ENCODE results near the gene HOTAIR.
A peak's percentile ranks its signal among the peaks of the same experiment; 100 is the strongest.

Gene HOTAIR

DNA sequence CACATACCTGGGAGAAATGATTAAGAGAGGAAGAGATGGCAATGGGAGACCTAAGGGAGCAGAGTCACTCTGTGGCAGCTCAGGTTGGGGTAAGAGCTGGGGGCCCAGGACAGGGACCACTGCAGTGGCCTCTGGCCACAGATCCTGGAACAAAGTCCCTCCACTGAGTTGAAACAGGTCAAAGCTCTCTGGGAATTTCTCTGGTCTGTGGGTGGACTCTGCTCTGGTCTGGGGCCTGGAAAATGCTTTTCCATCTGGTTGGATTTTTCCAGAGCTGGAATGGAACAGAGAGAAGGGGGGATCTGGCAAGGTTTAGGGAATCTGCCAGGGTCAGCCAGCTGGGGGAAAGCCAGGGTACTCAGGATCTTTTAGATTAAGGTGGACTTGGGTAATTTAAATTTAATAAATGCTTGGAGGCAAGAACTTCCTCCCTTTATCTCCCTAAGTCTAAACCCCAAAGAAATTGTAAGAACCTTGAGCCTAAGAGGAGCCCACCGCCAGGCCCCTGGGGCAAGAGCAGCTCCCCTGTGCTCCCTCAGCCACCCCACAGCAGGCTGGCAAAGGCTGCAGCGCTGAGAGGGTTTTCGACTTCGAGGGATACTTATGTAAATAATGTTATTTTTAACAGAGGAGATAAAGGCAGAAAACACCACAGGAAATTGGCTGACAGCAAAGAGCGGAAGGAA is 13.9 kb upstream of the HOTAIR start:
- DNase-seq (ENCODE audit: low read depth in 4 of 4, low spot score in 1 of 4): no peak

DNA sequence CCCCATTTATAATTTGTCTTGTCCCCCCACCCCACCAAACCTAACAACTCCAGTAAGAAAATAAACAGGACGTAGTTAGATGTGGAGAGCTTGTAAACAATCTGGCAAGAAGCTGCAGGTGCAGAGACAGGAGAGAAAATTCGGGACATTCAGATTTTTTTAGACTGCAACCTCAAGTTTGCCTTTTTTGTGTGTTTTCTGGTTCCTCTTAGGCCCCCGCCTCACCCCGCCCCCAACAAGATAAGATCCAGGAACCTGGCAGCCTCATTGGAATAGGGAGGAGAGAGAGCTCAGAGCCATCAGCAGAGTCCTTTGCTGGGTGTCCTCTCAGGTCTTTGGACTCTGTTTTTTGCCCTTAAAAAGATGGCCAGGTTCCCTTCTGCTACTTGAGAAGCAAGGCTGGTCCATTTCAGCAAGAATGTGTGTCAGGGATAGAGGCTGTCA is 13.1 kb upstream of the HOTAIR start:
- DNase-seq (ENCODE audit: low read depth in 4 of 4, low spot score in 1 of 4): no peak

DNA sequence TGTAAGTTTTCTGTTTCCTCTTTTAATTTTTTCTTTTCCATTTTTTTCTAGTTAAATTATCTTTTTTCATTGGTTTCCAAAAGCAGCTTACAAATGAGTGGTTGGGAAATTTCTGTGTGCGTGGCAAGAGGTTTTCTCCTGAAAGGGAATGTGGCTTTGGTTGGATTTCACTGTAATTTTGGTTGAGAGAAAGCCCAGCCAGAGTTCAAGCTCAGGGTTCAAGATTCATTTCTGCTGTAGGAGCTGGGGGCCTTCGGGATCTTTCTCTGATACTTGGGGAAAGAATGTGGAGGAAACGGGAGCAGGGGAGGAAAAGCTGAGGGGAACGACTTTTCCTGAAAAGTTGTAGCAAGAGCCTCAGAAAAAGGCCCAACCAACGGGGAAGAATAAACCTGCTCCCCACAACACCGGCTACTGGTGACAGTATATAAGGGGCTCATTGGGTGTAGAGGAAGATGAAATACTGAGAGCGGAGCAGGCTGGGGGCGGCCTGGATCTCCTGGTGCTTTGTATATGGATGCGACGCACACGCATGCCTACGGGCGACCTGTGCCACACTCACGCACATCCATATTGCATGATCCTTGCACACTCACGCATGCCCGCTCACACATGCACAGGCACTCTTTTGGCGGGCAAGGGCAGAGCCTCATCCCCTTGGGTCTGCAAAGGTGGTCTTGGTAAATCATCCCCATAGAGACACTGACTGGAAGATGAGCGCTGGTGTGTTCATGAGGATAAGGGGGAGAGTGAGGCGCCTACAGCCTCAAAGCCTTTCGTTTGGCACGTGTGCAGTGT is 12.1 kb upstream of the HOTAIR start:
- DNase-seq (ENCODE audit: low read depth in 4 of 4, low spot score in 1 of 4): no peak

DNA sequence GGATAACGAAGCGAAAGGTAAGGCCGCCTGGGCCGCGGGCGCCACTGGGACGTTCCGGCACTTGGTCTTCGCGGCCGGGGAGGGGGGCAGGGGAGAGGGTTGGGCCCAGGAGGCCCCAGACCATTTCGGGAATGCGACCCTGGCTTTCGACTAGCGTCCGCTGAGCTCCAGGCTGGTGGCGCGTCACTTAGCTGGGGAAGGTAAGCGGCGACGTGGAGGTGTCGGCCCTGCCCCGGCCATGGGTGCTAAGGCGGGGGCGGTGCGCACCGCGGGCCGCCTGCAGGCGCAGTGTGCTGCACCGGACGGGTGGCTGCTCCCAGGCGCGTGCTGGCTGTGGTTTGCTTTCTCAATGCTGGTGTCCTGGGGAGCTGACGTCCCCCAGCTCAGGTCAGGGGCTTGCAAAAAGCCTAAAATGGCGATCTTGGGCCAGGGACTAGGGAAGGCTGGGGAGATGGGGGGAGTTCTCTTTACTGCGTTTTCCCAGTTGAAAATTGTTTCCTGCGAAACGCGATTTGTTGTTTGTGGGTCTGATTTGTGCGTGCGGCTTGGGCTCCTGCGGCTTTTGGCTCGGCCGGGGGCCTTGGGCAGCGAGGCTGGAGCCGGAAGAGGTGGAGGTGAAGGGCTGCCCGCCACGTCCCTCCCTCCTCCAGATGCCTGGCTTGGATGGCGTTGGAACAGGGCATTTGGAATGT is 11.4 kb upstream of the HOTAIR start:
- DNase-seq (ENCODE audit: low read depth in 4 of 4, low spot score in 1 of 4): no peak

DNA sequence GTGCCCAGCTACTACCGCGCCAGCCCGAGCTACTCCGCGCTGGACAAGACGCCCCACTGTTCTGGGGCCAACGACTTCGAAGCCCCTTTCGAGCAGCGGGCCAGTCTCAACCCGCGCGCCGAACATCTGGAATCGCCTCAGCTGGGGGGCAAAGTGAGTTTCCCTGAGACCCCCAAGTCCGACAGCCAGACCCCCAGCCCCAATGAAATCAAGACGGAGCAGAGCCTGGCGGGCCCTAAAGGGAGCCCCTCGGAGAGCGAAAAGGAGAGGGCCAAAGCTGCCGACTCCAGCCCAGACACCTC is 10.9 kb upstream of the HOTAIR start:
- no peak for DNase-seq (ENCODE audit: low read depth in 4 of 4, low spot score in 1 of 4)

DNA sequence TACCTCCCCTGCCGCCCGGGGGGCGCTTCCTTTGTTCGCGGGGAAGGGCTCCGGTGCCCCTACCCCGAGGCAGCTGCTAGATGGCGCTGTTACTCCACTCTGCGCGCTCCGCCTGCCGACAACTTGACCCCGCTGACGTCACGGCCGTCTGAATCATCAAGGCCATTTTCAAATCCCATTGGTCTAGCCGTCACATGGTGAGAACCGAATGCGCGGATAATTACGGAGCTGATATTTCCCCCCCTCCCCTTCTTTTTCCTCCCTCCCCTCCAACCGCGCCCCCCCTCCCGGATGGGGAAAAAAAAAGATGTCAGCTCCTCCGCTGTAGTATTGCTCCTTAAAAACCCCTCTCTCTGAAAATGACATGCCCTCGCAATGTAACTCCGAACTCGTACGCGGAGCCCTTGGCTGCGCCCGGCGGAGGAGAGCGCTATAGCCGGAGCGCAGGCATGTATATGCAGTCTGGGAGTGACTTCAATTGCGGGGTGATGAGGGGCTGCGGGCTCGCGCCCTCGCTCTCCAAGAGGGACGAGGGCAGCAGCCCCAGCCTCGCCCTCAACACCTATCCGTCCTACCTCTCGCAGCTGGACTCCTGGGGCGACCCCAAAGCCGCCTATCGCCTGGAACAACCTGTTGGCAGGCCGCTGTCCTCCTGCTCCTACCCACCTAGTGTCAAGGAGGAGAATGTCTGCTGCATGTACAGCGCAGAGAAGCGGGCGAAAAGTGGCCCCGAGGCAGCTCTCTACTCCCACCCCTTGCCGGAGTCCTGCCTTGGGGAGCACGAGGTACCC is 10.3 kb upstream of the HOTAIR start, which contains the start of gene HOXC10:
HOXC10 (plus strand) TSS at position 246 of the 791 bp plus-strand sequence; CDS start at position 360, 114 bp downstream.
- peak; percentile 51 to 85 (median 68) for DNase-seq (ENCODE audit: low read depth in 4 of 4, low spot score in 1 of 4)

DNA sequence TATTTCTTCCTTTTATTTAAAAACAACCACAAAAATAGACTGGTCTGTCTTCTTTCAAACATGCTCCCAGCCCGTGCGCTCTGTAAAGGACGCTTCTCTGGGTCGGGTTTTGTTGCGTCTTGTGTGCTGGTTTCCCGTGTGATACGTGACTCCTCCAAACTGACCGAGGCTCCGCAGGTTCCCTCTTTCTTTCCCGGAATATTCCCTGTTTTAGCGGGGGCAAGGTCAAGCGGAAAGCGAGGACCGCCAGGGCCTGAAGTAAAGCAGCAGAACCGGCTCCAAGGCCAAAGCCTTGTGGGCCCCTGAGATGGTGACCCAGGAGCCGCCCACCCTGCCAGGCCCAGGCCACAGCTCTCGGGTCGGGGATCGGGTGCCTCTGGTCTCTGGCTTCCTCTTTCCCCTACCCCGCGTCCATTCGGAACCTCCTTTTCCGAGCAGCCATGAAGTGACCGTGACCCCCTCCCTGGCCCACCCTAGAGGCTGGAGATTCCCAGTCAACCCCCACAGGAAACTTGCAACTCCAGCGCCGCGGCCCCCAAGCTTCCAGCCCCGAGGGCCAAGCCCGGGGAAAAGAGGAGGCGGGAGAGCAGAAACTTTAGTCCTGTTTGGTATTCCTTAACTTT is 9.3 kb upstream of the HOTAIR start:
- no peak for DNase-seq (ENCODE audit: low read depth in 4 of 4, low spot score in 1 of 4)

DNA sequence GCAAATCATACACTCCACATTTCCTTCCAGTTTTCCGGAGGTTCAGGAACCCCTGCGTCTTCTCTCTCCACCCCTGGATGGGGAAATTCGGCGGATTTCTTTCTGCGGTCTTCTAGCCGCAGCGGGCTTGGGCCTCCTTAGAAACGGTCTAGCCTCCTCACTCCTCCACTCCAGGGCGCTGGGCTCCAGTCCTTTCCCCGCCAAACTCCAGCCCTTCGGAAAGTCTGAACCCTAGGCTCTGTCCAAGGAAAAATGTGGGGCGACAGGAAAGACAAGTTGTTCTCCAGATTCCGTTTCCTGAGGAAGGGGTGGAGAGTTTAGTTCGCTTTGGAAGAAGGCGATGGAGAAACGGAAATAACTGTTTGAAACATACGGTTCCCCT is 8.8 kb upstream of the HOTAIR start:
- no peak for DNase-seq (ENCODE audit: low read depth in 4 of 4, low spot score in 1 of 4)

DNA sequence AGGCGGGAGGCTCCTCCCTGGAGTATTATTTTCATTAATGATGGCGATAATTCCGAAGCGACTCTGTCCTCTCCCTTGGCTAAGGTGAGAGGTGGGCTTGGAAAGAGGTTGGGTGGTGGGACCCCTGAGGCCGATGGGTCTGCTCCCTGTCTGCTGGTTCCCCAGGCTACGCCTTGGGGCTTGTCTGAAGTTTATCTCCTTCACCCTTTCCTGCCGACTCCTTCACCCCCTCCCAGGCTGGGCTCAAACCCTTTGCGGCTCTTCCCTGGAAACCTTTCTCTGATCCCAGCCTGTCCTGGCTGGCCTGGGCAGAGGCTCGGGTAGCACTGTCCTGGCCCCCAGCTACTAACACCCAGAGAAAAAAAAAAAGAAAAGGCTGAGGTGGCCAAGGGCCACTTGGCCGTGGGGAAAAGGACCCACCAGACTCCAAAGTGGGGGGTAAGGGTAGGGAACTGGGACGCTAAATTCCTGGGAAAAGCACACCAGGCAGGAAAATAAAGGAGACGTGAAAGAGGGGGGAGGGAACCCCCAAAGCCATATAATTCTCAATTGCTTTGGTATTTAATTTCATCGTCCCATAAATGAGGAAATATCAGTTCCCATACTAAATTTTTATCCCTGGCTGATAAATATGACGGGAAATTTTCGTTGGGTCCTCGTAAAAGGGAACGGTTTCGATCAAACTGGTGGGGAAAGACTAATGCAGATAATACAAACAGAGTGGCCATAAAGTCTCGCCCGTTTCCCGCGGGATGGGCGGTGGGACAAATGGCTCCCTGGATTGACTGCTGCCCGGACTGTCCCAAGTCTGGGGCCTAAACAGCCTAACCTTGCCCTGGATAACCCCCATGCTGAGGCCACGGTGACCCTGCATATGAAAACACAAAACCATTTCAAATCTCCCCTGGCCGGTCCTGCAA is 8.2 kb upstream of the HOTAIR start:
- DNase-seq (ENCODE audit: low read depth in 4 of 4, low spot score in 1 of 4): no peak

DNA sequence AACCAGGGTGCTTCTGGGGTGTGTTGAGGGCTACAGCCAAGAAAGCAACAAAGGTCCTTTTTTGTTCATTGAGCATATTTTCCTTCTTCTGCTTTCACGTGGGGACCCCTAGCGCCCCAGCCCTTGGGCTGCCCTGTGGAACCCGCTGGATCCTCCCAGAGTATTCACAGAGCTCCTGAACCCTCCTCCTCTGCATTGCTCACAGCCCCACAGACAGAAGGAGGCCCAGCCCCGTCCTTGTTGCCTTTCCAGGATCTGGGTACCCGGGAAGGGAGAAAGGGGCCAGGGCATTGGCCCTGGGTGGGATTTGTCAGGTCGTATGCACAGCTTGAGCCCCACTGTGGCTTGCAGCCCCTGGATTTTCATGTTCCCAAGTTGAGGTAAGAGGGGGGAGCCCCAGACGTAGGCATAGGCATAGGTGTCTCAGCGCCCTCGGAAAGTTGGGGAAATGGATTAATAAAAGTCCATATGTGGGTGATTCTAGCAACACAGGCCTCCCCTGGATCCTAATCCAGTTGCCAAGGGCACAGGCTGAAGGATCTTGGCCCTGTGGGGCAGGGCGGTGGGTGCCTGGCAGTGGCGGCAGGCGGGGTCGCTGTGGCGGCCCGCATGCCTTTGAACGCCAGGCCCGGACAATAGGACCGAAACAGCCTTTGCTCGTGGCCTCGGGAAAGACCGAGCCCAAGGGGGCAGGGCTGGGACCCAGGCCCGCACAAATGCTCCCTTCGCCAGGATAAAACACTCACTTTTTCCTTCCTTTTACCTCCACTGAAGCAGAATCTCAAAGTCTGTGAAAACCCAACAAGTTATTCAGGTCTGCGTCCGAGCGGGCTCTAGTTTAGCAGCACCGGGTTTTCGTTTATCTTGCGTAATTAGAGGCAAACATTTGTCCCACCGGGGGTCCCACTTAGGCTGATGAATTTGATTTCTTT is 7.1 kb upstream of the HOTAIR start:
- DNase-seq (ENCODE audit: low read depth in 4 of 4, low spot score in 1 of 4): no peak

DNA sequence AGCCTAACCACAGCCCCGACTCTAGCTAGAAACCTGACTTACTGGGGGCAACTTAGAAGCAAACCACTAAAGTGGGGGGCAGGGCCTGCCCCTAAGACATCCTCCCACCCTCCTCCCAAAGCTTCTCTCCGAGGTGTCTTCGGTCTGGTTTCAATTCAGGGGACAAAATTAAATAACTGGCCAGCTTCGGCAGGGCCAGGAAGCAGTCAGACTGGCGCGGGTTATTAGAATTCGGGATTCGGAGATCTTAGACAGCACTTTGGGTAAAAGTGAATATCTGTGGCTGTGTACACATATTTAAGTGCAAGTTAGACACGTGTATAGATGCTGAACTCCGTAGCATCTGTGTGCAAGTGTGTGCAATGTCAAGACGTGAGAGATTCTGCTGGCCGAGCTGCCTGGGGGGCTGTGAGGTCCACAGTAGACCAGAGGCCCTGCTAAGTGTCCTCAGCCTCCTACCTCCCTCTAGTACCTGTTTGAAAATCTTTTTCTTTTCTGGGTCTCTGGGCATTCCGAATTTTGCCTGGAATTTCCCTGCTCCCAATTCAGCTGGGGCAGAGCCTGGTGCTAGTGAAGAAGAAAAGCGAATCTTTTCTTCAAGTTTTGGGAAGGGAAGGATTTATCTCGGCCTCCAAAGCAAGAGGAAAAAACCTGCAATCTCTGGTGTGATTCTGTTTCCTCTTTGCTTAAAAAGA is 6.2 kb upstream of the HOTAIR start:
- no peak for DNase-seq (ENCODE audit: low read depth in 4 of 4, low spot score in 1 of 4)

DNA sequence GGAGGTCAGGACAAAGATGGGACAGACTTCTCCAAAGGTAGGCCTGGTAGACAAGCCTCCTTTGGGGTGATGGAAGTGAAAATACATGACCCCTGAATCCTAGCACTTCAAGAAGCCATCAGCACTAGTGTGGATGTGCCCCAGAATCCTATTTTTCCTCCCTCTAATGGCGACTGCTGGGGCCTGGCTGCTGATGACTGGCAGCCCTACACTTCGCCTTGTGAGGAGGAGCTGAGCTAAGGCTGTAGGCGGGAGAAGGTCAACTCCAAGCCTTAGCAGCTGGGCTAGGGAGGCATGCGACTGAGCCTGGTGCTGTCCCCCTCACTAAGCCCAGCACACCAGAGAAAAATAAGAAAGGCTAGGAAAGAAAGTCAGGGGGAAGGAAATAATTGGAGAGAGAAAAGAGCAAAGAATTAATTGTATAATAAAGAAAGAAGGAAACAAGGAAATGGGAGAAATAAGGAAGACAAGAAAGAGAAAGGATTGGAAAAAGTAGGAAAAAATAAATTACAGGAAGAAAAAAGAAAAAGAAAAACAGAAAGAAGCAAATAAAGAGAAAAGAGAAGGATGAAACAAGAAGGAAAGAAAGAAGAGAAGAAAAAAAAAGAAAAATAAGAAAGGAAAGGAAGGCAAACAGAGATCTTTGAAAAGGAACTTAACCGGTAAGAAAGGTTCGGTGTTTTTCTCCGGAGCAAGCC is 5.5 kb upstream of the HOTAIR start:
- no peak for DNase-seq (ENCODE audit: low read depth in 4 of 4, low spot score in 1 of 4)

DNA sequence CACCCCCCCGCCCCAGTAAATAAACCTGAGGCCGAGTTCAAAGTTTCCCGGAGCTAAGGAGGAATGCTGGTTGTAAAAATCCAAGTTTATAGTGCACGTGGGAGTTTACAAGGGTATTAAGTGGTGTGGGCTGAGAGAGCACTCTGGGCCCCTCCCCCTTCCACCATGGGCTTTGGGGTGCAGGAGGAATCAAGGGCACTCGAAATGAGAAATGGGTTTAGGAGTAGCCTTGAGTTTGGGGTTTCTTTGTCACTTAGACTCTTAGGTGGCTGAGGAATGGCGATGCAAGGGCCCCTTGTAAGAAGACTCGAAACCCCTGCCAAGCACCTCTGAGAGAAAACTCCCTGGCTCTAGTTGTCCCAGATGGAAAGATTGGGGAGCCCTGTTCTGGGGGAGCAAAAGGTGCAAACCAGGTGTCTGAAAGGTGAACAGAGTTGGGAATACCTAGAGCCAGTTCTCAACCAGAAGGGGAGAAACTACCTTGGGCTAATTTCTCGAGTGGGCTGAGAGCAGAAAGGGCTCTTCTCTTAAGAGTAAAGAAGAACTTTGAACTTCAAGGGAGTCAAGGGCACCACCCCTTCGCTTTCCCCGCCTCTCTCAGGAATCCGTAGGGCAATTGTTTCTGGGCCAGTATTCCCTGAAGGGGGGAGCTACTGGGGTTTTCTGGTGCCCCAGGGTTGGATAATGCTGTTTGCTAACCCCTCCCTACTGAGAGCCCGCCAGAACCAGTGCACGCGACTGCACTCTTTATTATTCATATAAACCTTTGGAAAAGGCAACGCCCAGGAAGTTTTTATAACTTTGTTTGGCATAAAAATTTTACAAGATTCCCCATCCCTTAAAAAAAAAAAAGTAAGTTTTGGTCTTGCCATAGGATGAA is 4.0 kb upstream of the HOTAIR start:
- no peak for DNase-seq (ENCODE audit: low read depth in 4 of 4, low spot score in 1 of 4)

DNA sequence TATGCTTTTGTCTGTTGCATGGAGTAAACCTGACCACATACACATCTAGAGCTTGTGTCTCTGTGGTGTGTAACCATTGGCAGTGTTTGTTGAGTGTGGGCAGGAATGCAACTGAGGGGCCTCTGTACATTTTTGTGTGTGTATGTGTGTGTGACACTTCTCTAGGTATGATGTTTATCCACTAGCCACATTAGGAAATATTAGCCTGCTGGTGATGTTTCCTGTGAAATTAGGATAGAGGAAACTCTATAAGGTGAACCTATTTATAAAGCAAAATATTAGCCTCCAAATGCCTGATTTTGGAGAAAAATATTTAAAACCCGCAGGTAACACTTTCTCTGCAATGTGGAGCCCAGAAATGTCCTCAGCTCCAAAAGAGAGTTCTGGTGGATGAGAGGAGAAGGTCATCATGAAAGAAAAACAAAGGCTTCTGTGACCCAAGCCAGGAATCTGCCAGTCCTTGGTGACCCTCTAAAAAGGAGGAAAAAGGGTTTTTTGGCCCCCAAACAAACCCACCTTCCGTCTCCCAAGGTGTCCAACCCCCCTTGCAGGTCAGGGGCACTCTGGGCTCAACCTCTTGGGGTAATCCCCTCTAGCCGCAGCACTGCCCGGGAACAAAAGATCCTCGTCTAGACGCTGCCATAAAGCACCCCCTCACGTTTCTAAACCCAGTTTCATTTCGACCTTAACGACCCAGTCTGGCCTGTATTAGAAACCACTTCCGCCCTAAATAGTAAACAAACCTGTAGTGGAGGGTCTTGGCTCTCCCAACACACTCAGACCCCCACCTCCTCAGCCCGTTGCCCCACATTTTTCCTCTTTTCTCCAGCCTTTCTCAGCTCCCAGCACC is 3.1 kb upstream of the HOTAIR start:
- DNase-seq (ENCODE audit: low read depth in 4 of 4, low spot score in 1 of 4): no peak

DNA sequence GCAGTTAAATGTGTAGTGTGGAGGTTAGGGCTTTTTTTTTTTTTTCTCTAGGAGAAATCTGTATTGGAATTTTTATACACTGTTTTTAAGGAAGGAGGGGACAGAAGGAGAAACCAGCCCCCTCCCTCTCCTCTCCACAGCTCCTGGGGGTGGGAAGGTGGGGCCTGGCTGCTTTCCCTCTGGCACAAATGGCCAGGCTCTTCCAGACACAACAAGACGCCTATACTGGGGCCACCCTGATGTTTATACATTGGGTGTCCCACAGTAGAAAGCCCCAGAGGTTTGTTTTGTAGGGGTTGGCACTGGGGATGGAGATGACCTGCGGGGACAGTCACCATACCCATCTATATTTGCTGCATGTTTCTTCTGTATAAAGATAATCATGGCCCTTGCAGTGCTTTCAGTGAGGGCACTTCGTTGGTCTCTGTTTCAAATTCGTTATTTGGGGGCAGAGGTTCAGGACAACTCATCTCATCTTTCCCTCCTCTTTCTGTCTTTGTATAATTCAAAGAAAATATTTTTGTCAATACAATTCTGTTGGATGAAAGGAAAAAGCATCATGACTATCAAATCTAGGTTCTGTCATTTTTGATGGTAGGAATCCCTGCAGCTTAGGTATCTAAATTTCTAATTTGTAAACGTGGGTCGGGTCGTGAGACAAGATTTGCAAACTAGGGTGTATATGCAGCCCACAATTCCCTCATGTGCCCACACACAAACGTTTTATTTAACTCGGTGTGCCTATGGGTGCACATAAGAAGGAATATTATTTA is 2.3 kb upstream of the HOTAIR start:
- DNase-seq (ENCODE audit: low read depth in 4 of 4, low spot score in 1 of 4): no peak

Measured in stimulated activated CD4-positive, alpha-beta T cell treated with anti-CD3 and anti-CD28 coated beads, Interleukin-1b, Interleukin-23, amount 100 ng/mL, for 24 hours (primary cell).